K562 (cell line): ENCODE measurements around the gene GATA1. TPM values are rescaled to one million over a fixed set of nuclear protein-coding genes. Genes with fewer than 3 reads are reported as not detected.

Experiments
- CBX8 ChIP-seq: fragments of 200-600 bp; sonication (generic); IDR thresholded peaks from 2 replicates; pipeline ENCODE4 v1.6.1; 2012; ENCODE audit warnings: borderline replicate concordance, mixed run types, low read depth, mild to moderate bottlenecking, moderate library complexity, mixed read lengths, low read length, control low read depth, inconsistent platforms; ENCODE audit not compliant: poor library complexity, severe bottlenecking; ENCODE audit errors: extremely low read depth
- CTBP1 ChIP-seq: fragments of 450-650 bp; IDR thresholded peaks from 2 replicates; pipeline ENCODE4 v1.6.1; 2016; ENCODE audit warnings: borderline replicate concordance
- FOXJ3 ChIP-seq: sonication (generic); formaldehyde crosslinking; IDR thresholded peaks from 2 replicates; pipeline ENCODE4 v1.4.0; 2020; ENCODE audit warnings: mild to moderate bottlenecking, missing genetic modification reagents
- KHSRP ChIP-seq: fragments of 450-650 bp; IDR thresholded peaks from 2 replicates; pipeline ENCODE4 v1.6.1; 2017
- MTA3 ChIP-seq: fragments of 450-650 bp; formaldehyde crosslinking; IDR thresholded peaks from 2 replicates; pipeline ENCODE4 v1.6.1; 2017; ENCODE audit warnings: mild to moderate bottlenecking, borderline replicate concordance
- NFXL1 ChIP-seq: fragments of 450-650 bp; formaldehyde crosslinking; IDR thresholded peaks from 2 replicates; pipeline ENCODE4 v1.4.0; 2021; ENCODE audit warnings: mild to moderate bottlenecking
- NRF1 ChIP-seq, 2 experiments: fragments of 450-650 bp; IDR thresholded peaks in 1 of 2; conservative IDR thresholded peaks in 1 of 2; 2 replicates each; pipeline ENCODE4 v1.6.1; 2014; ENCODE audit warnings: mild to moderate bottlenecking in 2 of 2
- PATZ1 ChIP-seq: fragments of 250-450 bp; sonication (Bioruptor Pico); IDR thresholded peaks from 2 replicates; pipeline ENCODE4 v1.5.0; 2020; ENCODE audit warnings: mild to moderate bottlenecking, borderline replicate concordance
- PBX2 ChIP-seq, 2 experiments: IDR thresholded peaks in 1 of 2; conservative IDR thresholded peaks in 1 of 2; 2 replicates each; pipeline ENCODE4 v1.6.1; 2016; ENCODE audit warnings: low read depth in 2 of 2, mild to moderate bottlenecking in 1 of 2, missing compliant biosample characterization in 1 of 2, missing genetic modification characterization in 1 of 2, moderate library complexity in 1 of 2
- RBFOX2 ChIP-seq: fragments of 200-400 bp; formaldehyde crosslinking; IDR thresholded peaks from 2 replicates; pipeline ENCODE4 v1.6.1; 2017; ENCODE audit warnings: low read depth, mild to moderate bottlenecking, low read length, moderate library complexity
- SRF ChIP-seq, 2 experiments: fragments of 250-450, 450-650 bp in 1 of 2; sonication (Bioruptor Pico) in 1 of 2; sonication (generic) in 1 of 2; formaldehyde crosslinking; IDR thresholded peaks; 2 replicates each; pipeline versions ENCODE4 v1.5.0 to v1.5.1; 2020 to 2022; ENCODE audit warnings: mild to moderate bottlenecking in 1 of 2, missing genetic modification reagents in 1 of 2
- TAF1 ChIP-seq: IDR thresholded peaks from 2 replicates; pipeline ENCODE4 v1.6.1; 2011; ENCODE audit warnings: mild to moderate bottlenecking, low read length, moderate library complexity; ENCODE audit not compliant: insufficient read depth, control insufficient read depth, severe bottlenecking; ENCODE audit errors: extremely low read depth
- TBP ChIP-seq: optimal IDR thresholded peaks from 2 replicates; pipeline ENCODE3; 2011; ENCODE audit warnings: low read depth, low read length, improper control_type of control experiment
- TFE3 ChIP-seq: fragments of 450-650 bp; formaldehyde crosslinking; IDR thresholded peaks from 2 replicates; pipeline ENCODE4 v1.4.0; 2020; ENCODE audit warnings: mild to moderate bottlenecking, mixed read lengths
- ZBTB1 ChIP-seq: sonication (generic); formaldehyde crosslinking; IDR thresholded peaks from 2 replicates; pipeline ENCODE4 v1.8.1; 2023; ENCODE audit warnings: missing genetic modification reagents, low read depth, mild to moderate bottlenecking, borderline replicate concordance
- ZC3H8 ChIP-seq: fragments of 450-650 bp; IDR thresholded peaks from 2 replicates; pipeline ENCODE4 v1.6.1; 2017
- ZNF232 ChIP-seq: sonication (generic); formaldehyde crosslinking; IDR thresholded peaks from 2 replicates; pipeline ENCODE4 v1.8.0; 2022; ENCODE audit warnings: mild to moderate bottlenecking, missing genetic modification reagents
- ZNF3 ChIP-seq: fragments of 250-450 bp; sonication (Bioruptor Pico); IDR thresholded peaks from 2 replicates; pipeline ENCODE4 v1.5.0; 2021; ENCODE audit warnings: mild to moderate bottlenecking, moderate library complexity
- ZNF764 ChIP-seq: fragments of 250-450 bp; sonication (Bioruptor Pico); IDR thresholded peaks from 2 replicates; pipeline ENCODE4 v1.4.0; 2020; ENCODE audit warnings: low read depth, mild to moderate bottlenecking, moderate library complexity
- polyA plus RNA-seq, 8 experiments: library from polyadenylated mRNA; depleted of rRNA in 4 of 8; stranded (reverse) in 5 of 8; unstranded in 3 of 8; fragments of >200 nt; fragmentation: Nextera tagmentation in 2 of 8; fragmentation: Illumina TruSeq in 1 of 8; extraction: Ambion mirVana in 2 of 8; extraction: Trizol in 1 of 8; gene quantifications; 2 replicates each; pipeline versions ENCODE4 v1.2.1 to v1.2.3, GENCODE V29; 2011 to 2014; ENCODE audit warnings: inconsistent platforms in 1 of 8, missing spikeins in 1 of 8
- total RNA-seq, 7 experiments: library from RNA; depleted of rRNA in 6 of 7; stranded (reverse); fragments of >200 nt in 6 of 7; fragmentation: Illumina TruSeq in 2 of 7; extraction: Trizol in 2 of 7; gene quantifications; 2 replicates each; pipeline versions ENCODE4 v1.2.1 to v1.2.3, GENCODE V29; 2011 to 2021; ENCODE audit warnings: low replicate concordance in 1 of 7
- TF ChIP-seq, protein P1 (sequence below), 2 experiments: fragments of 450-650 bp in 1 of 2; sonication (generic) in 1 of 2; formaldehyde crosslinking; conservative IDR thresholded peaks; 2 replicates each; pipeline versions ENCODE4 v1.4.0 to v1.8.1; 2020 to 2022; ENCODE audit warnings: mild to moderate bottlenecking in 1 of 2, missing genetic modification reagents in 1 of 2

GATA1 gene
- total and polyA plus RNA-seq, 9 of the 15 experiments (the other 6 are each of a cell fraction or from before 2014, with no cell fraction given): 11.9 to 291 (median 116) TPM

DNA sequence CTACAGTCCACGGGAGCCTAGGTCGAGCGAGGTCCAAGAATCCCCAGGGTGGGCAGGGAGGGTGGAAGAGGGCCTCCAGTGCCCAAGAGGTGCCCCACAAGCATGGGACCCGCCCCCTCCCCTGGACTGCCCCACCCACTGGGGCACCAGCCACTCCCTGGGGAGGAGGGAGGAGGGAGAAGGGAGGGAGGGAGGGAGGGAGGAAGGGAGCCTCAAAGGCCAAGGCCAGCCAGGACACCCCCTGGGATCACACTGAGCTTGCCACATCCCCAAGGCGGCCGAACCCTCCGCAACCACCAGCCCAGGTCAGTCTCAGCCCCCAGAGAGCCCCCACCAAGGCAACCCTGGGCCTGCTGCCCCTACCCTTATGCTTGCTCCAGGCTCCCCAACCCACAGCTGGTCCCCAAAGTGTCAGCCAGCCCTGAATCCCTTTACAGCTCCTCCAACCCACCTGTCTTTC is at the start of gene GATA1 (continued):
- no peak for TF ChIP-seq ZBTB1 (CRISPR knock-in tag)
- no peak for TF ChIP-seq NRF1 (conservative IDR thresholded peaks at IDR 0.05 in 1 of 2, IDR thresholded peaks at IDR 0.05 in 1 of 2)
- no peak for TF ChIP-seq FOXJ3 (CRISPR knock-in tag)
- no peak for TF ChIP-seq ZNF232 (CRISPR knock-in tag)
- TF ChIP-seq MTA3: no peak
- TF ChIP-seq CTBP1: no peak
- TF ChIP-seq TAF1: peak; percentile 53
- no peak for TF ChIP-seq SRF (CRISPR knock-in tag; IDR thresholded peaks at IDR 0.05)
- no peak for TF ChIP-seq PATZ1 (CRISPR knock-in tag)
- TF ChIP-seq CBX8: no peak
- no peak for TF ChIP-seq KHSRP
- no peak for TF ChIP-seq NFXL1 (CRISPR knock-in tag)
- TF ChIP-seq ZNF3 (CRISPR knock-in tag): no peak
- TF ChIP-seq ZC3H8: no peak
- TF ChIP-seq RBFOX2: peak; percentile 75
- TF ChIP-seq PBX2 (CRISPR knock-in tag; IDR thresholded peaks at IDR 0.05; ENCODE audit: low read depth): no peak
- no peak for TF ChIP-seq PBX2 (tag; conservative IDR thresholded peaks at IDR 0.05; ENCODE audit: low read depth)
- peak; percentile 41 for TF ChIP-seq TBP
- no peak for TF ChIP-seq ZNF764 (CRISPR knock-in tag)
- TF ChIP-seq TFE3: no peak
- TF ChIP-seq, protein P1, sequence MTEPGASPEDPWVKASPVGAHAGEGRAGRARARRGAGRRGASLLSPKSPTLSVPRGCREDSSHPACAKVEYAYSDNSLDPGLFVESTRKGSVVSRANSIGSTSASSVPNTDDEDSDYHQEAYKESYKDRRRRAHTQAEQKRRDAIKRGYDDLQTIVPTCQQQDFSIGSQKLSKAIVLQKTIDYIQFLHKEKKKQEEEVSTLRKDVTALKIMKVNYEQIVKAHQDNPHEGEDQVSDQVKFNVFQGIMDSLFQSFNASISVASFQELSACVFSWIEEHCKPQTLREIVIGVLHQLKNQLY (CRISPR knock-in tag; conservative IDR thresholded peaks at IDR 0.05): no peak
